Colonic mucosa (tissue), 4 donors: ENCODE data around the gene SKAP1. TPM values are rescaled to one million over a fixed set of nuclear protein-coding genes. Genes with fewer than 3 reads are reported as not detected.
"Not testable (repeated sequence)": the region's sequence is repeated elsewhere in the genome, so short reads cannot be mapped to it uniquely, and the experiment has no call there.

ENCODE experiments used
- DNase-seq: peaks from one replicate; pipeline ENCODE4 v3.0.0-alpha.2; 2020
- H3K27ac ChIP-seq: fragments of 200-600 bp; one replicate; pipeline ENCODE4 v1.8.0; 2021
- H3K27me3 ChIP-seq: fragments of 200-600 bp; one replicate; pipeline ENCODE4 v1.8.0; 2021
- H3K36me3 ChIP-seq: fragments of 200-600 bp; one replicate; pipeline ENCODE4 v1.8.0; 2021
- H3K4me1 ChIP-seq: fragments of 200-600 bp; one replicate; pipeline ENCODE4 v1.8.0; 2021; ENCODE audit warnings: mild to moderate bottlenecking
- H3K4me3 ChIP-seq: fragments of 200-600 bp; one replicate; pipeline ENCODE4 v1.8.0; 2021
- H3K9ac ChIP-seq, 2 donors: one replicate each; pipeline ENCODE4 v1.7.0; 2013; ENCODE audit warnings: control low read depth in 2 of 2, low read depth in 2 of 2, low read length in 2 of 2
- H3K9me3 ChIP-seq: fragments of 200-600 bp; one replicate; pipeline ENCODE4 v1.8.0; 2021
- CTCF ChIP-seq: fragments of 200-600 bp; IDR thresholded peaks from one replicate; pipeline ENCODE4 v1.8.0; 2022; ENCODE audit warnings: antibody characterized with exemption, mild to moderate bottlenecking
- intact Hi-C: fragments of 100-400 bp; cut with DNase I; formaldehyde crosslinking; loops from one replicate; pipeline ENCODE4 v1.14.1; 2022
- total RNA-seq, 2 donors: library from RNA; stranded (reverse); fragmentation: NEBNext Ultra II Directional in 1 of 2; extraction: Animal tissue kit (Norgen Biotek cat#: 25700) in 1 of 2; gene quantifications; one replicate each; pipeline ENCODE4 v1.2.1, GENCODE V29; 2021
- donor health status: healthy.
- donor health status: DM: no; HTN: no; CAD: no.
- donor health status: DM: no; HTN: no; CAD: no.

Gene SKAP1
- total RNA-seq, 2 donors from 2014 or later = 1.2 to 2.1 TPM

- H3K9me3 ChIP-seq = no peaks in the 10 kb centered on the region
- no peaks in the 10 kb centered on the region for H3K36me3 ChIP-seq
- no peak for DNase-seq
- no peaks in the 10 kb centered on the region for H3K4me1 ChIP-seq
- H3K27me3 ChIP-seq = no peaks in the 10 kb centered on the region
- no peak overlapping the region for H3K9ac ChIP-seq
- H3K4me3 ChIP-seq = no peak overlapping the region
- intact Hi-C loops = loop anchor here (10.0 kb wide), 1 partner anchor 71 kb away; no protein-coding TSS in a partner anchor
- TF ChIP-seq CTCF = no peak
- no peak overlapping the region for H3K27ac ChIP-seq
Measured at GRCh38 chr17:48255759-48256158, 174.3 kb downstream of the SKAP1 start.

- intact Hi-C loops = loop anchor here (10.0 kb wide), 1 partner anchor 70 kb away; no protein-coding TSS in a partner anchor
- Histone ChIP-seq H3K27me3 (no peaks in the 10 kb centered on the region), H3K9me3 (no peaks in the 10 kb centered on the region), H3K4me3 (no peak overlapping the region), H3K36me3 (no peaks in the 10 kb centered on the region), H3K27ac (no peak overlapping the region), H3K4me1 (no peaks in the 10 kb centered on the region), H3K9ac (no peak overlapping the region)
- DNase-seq = no peak
- TF ChIP-seq CTCF = no peak
Measured at GRCh38 chr17:48254896-48255295, 175.1 kb downstream of the SKAP1 start.

- H3K9ac ChIP-seq = no peak overlapping the region
- H3K9me3 ChIP-seq = no peaks in the 10 kb centered on the region
- H3K4me3 ChIP-seq = no peak overlapping the region
- intact Hi-C loops = loop anchor here (10.0 kb wide), 1 partner anchor 69 kb away; no protein-coding TSS in a partner anchor
- H3K4me1 ChIP-seq = no peaks in the 10 kb centered on the region
- no peak overlapping the region for H3K27ac ChIP-seq
- no peak for TF ChIP-seq CTCF
- H3K27me3 ChIP-seq = no peaks in the 10 kb centered on the region
- no peak for DNase-seq
- no peaks in the 10 kb centered on the region for H3K36me3 ChIP-seq
Measured at GRCh38 chr17:48253975-48254374, 176.0 kb downstream of the SKAP1 start.

GRCh38 chr17:48251950-48252349 is 178.1 kb downstream of the SKAP1 start:
- Histone ChIP-seq H3K36me3 (no peaks in the 10 kb centered on the region), H3K27me3 (no peaks in the 10 kb centered on the region), H3K4me3 (no peak overlapping the region), H3K9ac (no peak overlapping the region), H3K9me3 (no peaks in the 10 kb centered on the region), H3K4me1 (no peaks in the 10 kb centered on the region), H3K27ac (no peak overlapping the region)
- no peak for TF ChIP-seq CTCF
- no peak for DNase-seq
- intact Hi-C loops = loop anchor here (10.0 kb wide), 1 partner anchor 67 kb away; no protein-coding TSS in a partner anchor

- intact Hi-C loops = loop anchor here (10.0 kb wide), 1 partner anchor 66 kb away; no protein-coding TSS in a partner anchor
- Histone ChIP-seq H3K27me3 (no peaks in the 10 kb centered on the region), H3K36me3 (no peaks in the 10 kb centered on the region), H3K9me3 (no peaks in the 10 kb centered on the region), H3K9ac (no peak overlapping the region), H3K4me1 (no peaks in the 10 kb centered on the region), H3K4me3 (no peak overlapping the region), H3K27ac (no peak overlapping the region)
- DNase-seq = no peak
- no peak for TF ChIP-seq CTCF
Measured at GRCh38 chr17:48250949-48251348, 179.1 kb downstream of the SKAP1 start.

GRCh38 chr17:48250059-48250458 is 180.0 kb downstream of the SKAP1 start:
- H3K9me3 ChIP-seq, H3K27me3 ChIP-seq, H3K4me1 ChIP-seq, H3K9ac ChIP-seq, H3K27ac ChIP-seq, H3K36me3 ChIP-seq, H3K4me3 ChIP-seq, DNase-seq: not testable (repeated sequence)
- intact Hi-C loops = loop anchor here (10.0 kb wide), 1 partner anchor 65 kb away; no protein-coding TSS in a partner anchor
